K562 (cell line): ENCODE measurements around the gene ORC3. TPM values are rescaled to one million over a fixed set of nuclear protein-coding genes. Genes with fewer than 3 reads are reported as not detected.

Source experiments
- ARID3A ChIP-seq: IDR thresholded peaks from 2 replicates; pipeline ENCODE4 v1.6.1; 2012; ENCODE audit warnings: low read depth, low read length, improper control_type of control experiment, borderline replicate concordance
- BRF2 ChIP-seq: IDR thresholded peaks from 3 replicates; pipeline ENCODE4 v1.6.1; 2011; ENCODE audit warnings: borderline replicate concordance, mild to moderate bottlenecking; ENCODE audit not compliant: insufficient read length, insufficient read depth
- ERF ChIP-seq: fragments of 450-650 bp; formaldehyde crosslinking; IDR thresholded peaks from 2 replicates; pipeline ENCODE4 v1.4.0; 2020; ENCODE audit warnings: mild to moderate bottlenecking, mixed read lengths
- FOXJ2 ChIP-seq: fragments of 200-800 bp; sonication (Bioruptor generic); IDR thresholded peaks from 2 replicates; pipeline ENCODE4 v1.6.1; 2016; ENCODE audit warnings: missing genetic modification characterization, missing compliant biosample characterization
- IRF9 ChIP-seq: fragments of 450-650 bp; IDR thresholded peaks from 2 replicates; pipeline ENCODE4 v1.6.1; 2016; ENCODE audit warnings: missing biosample characterization, missing genetic modification characterization
- JUNB ChIP-seq: fragments of 450-650 bp; formaldehyde crosslinking; conservative IDR thresholded peaks from 2 replicates; pipeline ENCODE4 v1.4.0; 2020; ENCODE audit warnings: mild to moderate bottlenecking
- KDM1A ChIP-seq, 2 experiments: fragments of 450-650 bp; IDR thresholded peaks; 2 replicates each; pipeline ENCODE4 v1.6.1; 2016; ENCODE audit warnings: mild to moderate bottlenecking in 2 of 2
- MLX ChIP-seq, 2 experiments: fragments of 450-650 bp in 1 of 2; sonication (generic) in 1 of 2; formaldehyde crosslinking; conservative IDR thresholded peaks; 2 replicates each; pipeline versions ENCODE4 v1.4.0 to v1.8.1; 2020 to 2022; ENCODE audit warnings: mild to moderate bottlenecking in 1 of 2, missing genetic modification reagents in 1 of 2
- NFIC ChIP-seq: fragments of 450-650 bp; IDR thresholded peaks from 2 replicates; pipeline ENCODE4 v1.6.1; 2017; ENCODE audit warnings: mild to moderate bottlenecking, inconsistent platforms
- PPARD ChIP-seq: fragments of 250-450 bp; sonication (Bioruptor Pico); IDR thresholded peaks from 2 replicates; pipeline ENCODE4 v1.8.0; 2022; ENCODE audit warnings: inconsistent platforms, mild to moderate bottlenecking, moderate library complexity
- PRPF4 ChIP-seq: fragments of 200-400 bp; formaldehyde crosslinking; IDR thresholded peaks from one replicate; pipeline ENCODE4 v1.6.1; 2017; ENCODE audit warnings: low read length, low read depth, mild to moderate bottlenecking; ENCODE audit not compliant: insufficient read depth, poor library complexity, severe bottlenecking
- RHOXF2B ChIP-seq: fragments of 250-450 bp; sonication (Bioruptor Pico); conservative IDR thresholded peaks from 2 replicates; pipeline ENCODE4 v1.5.1; 2021
- SMC3 ChIP-seq: conservative IDR thresholded peaks from 2 replicates; pipeline ENCODE4 v1.6.1; 2011; ENCODE audit warnings: low read depth, low read length, improper control_type of control experiment; ENCODE audit not compliant: insufficient read depth
- TOE1 ChIP-seq, 2 experiments: fragments of 450-650 bp in 1 of 2; sonication (generic) in 1 of 2; formaldehyde crosslinking in 1 of 2; IDR thresholded peaks; 2 replicates each; pipeline versions ENCODE4 v1.7.1 to v1.8.0; 2016 to 2022; ENCODE audit warnings: borderline replicate concordance in 2 of 2, mild to moderate bottlenecking in 2 of 2, antibody characterized with exemption in 1 of 2, inconsistent platforms in 1 of 2, low read depth in 1 of 2, missing genetic modification reagents in 1 of 2, moderate library complexity in 1 of 2
- XRCC5 ChIP-seq: fragments of 200-400 bp; formaldehyde crosslinking; IDR thresholded peaks from 2 replicates; pipeline ENCODE4 v1.6.1; 2017; ENCODE audit warnings: low read depth, mild to moderate bottlenecking, low read length
- ZNF146 ChIP-seq: IDR thresholded peaks from one replicate; pipeline ENCODE4 v1.6.1; 2018; ENCODE audit warnings: missing compliant biosample characterization; ENCODE audit not compliant: unreplicated experiment
- ZNF551 ChIP-seq: fragments of 250-450 bp; sonication (Bioruptor Pico); IDR thresholded peaks from 2 replicates; pipeline ENCODE4 v1.5.0; 2021; ENCODE audit warnings: mild to moderate bottlenecking, moderate library complexity
- ZNF699 ChIP-seq: fragments of 250-450 bp; sonication (Bioruptor Pico); IDR thresholded peaks from 2 replicates; pipeline ENCODE4 v1.8.0; 2021; ENCODE audit warnings: mild to moderate bottlenecking, moderate library complexity; ENCODE audit not compliant: insufficient replicate concordance
- ZNF740 ChIP-seq, 3 experiments: fragments of 200-800 bp in 1 of 3; sonication (Bioruptor generic) in 1 of 3; sonication (generic) in 1 of 3; formaldehyde crosslinking in 1 of 3; IDR thresholded peaks; 2 replicates each; pipeline versions ENCODE4 v1.6.1 to v1.8.0; 2016 to 2022; ENCODE audit warnings: mild to moderate bottlenecking in 2 of 3, missing compliant biosample characterization in 2 of 3, missing genetic modification characterization in 2 of 3, missing genetic modification reagents in 1 of 3
- polyA plus RNA-seq, 8 experiments: library from polyadenylated mRNA; depleted of rRNA in 4 of 8; stranded (reverse) in 5 of 8; unstranded in 3 of 8; fragments of >200 nt; fragmentation: Nextera tagmentation in 2 of 8; fragmentation: Illumina TruSeq in 1 of 8; extraction: Ambion mirVana in 2 of 8; extraction: Trizol in 1 of 8; gene quantifications; 2 replicates each; pipeline versions ENCODE4 v1.2.1 to v1.2.3, GENCODE V29; 2011 to 2014; ENCODE audit warnings: inconsistent platforms in 1 of 8, missing spikeins in 1 of 8
- total RNA-seq, 7 experiments: library from RNA; depleted of rRNA in 6 of 7; stranded (reverse); fragments of >200 nt in 6 of 7; fragmentation: Illumina TruSeq in 2 of 7; extraction: Trizol in 2 of 7; gene quantifications; 2 replicates each; pipeline versions ENCODE4 v1.2.1 to v1.2.3, GENCODE V29; 2011 to 2021; ENCODE audit warnings: low replicate concordance in 1 of 7

ORC3 gene
- total and polyA plus RNA-seq, 9 of the 15 experiments (the other 6 are each of a cell fraction or from before 2014, with no cell fraction given), result 28.8 to 159 (median 74.8) TPM

- peak; percentile 50; the same call in 1 of the 2 replicates for TF ChIP-seq TOE1 (IDR thresholded peaks at IDR 0.05; ENCODE audit: borderline replicate concordance)
- TF ChIP-seq TOE1 (CRISPR knock-in tag; IDR thresholded peaks at IDR 0.05; ENCODE audit: borderline replicate concordance, low read depth), result 0 out of 2 replicates have a peak, but pooled peaks have one; percentile 36
- TF ChIP-seq PRPF4, result peak; percentile 87
- no peak for TF ChIP-seq KDM1A (IDR thresholded peaks at IDR 0.05)
- no peak for TF ChIP-seq MLX (CRISPR knock-in tag; conservative IDR thresholded peaks at IDR 0.05)
- no peak for TF ChIP-seq FOXJ2 (tag)
- no peak for TF ChIP-seq ARID3A
- no peak for TF ChIP-seq PPARD (CRISPR knock-in tag)
- TF ChIP-seq ZNF699, result no peak
- TF ChIP-seq SMC3, result no peak
- peak; percentile 29; the same call in 1 of the 2 replicates for TF ChIP-seq ERF (CRISPR knock-in tag)
- peak; percentile 85 for TF ChIP-seq ZNF740 (CRISPR knock-in tag; IDR thresholded peaks at IDR 0.05)
- no peak for TF ChIP-seq ZNF740 (tag; IDR thresholded peaks at IDR 0.05)
- TF ChIP-seq JUNB, result no peak
- no peak for TF ChIP-seq RHOXF2B
- no peak for TF ChIP-seq BRF2
- no peak for TF ChIP-seq ZNF146 (CRISPR knock-in tag)
- TF ChIP-seq NFIC, result peak; percentile 63; the same call in 1 of the 2 replicates
- no peak for TF ChIP-seq IRF9 (tag)
- TF ChIP-seq ZNF551, result no peak
- no peak for TF ChIP-seq XRCC5
Measured at GRCh38 chr6:87701676-87702588, 112.0 kb downstream of the ORC3 start, which contains the start of gene AKIRIN2 (continued).
